Measurements from ENCODE around the gene SLC6A17.

The SLC6A17 gene

DNA sequence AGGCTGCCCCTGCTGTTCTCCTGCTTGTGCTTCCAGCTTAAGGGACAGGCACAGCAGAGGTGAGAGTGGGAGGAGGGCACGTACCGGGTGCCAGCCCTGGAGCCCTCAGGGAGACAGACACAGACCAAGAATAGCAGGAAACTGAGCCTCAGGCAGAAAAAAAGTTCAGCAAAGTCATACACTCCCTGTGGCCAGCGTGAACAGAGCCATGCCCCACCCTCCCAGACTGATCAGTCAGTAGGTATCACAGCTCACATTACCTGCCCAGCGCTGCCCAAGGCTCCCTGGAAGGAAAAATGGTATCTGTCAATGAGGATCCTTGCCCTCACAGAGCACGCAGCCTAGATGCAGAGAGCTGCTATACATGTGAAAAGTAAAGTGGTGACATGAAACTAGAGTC lies 36.7 kb upstream of the SLC6A17 start (continued):
- TF ChIP-seq, protein P1, sequence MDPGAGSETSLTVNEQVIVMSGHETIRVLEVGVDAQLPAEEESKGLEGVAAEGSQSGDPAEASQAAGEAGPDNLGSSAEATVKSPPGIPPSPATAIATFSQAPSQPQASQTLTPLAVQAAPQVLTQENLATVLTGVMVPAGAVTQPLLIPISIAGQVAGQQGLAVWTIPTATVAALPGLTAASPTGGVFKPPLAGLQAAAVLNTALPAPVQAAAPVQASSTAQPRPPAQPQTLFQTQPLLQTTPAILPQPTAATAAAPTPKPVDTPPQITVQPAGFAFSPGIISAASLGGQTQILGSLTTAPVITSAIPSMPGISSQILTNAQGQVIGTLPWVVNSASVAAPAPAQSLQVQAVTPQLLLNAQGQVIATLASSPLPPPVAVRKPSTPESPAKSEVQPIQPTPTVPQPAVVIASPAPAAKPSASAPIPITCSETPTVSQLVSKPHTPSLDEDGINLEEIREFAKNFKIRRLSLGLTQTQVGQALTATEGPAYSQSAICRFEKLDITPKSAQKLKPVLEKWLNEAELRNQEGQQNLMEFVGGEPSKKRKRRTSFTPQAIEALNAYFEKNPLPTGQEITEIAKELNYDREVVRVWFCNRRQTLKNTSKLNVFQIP (CRISPR knock-in tag; IDR thresholded peaks at IDR 0.05; ENCODE audit: borderline replicate concordance, low read depth): no peak

DNA sequence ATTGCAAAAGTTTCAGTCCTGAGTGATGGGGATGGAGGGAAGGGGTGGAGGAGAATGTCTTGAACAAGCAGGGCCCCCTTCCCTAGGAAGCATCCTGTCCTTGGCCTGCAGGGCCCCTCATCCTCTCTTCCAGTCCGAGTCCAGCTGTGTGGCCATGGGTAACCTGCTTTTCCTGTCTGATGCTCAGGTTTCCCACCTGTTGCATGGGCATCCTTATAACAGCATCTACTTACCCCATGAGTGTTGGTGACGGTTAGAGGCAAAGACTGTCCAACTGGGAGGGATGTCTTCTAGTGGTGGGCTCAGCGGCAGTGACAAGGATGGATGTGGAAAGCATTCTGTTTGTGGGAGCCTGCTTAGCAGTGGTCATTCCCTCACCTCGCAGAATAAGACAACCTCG lies 36.1 kb upstream of the SLC6A17 start:
- no peak for ATAC-seq
- TF ChIP-seq, protein P2, sequence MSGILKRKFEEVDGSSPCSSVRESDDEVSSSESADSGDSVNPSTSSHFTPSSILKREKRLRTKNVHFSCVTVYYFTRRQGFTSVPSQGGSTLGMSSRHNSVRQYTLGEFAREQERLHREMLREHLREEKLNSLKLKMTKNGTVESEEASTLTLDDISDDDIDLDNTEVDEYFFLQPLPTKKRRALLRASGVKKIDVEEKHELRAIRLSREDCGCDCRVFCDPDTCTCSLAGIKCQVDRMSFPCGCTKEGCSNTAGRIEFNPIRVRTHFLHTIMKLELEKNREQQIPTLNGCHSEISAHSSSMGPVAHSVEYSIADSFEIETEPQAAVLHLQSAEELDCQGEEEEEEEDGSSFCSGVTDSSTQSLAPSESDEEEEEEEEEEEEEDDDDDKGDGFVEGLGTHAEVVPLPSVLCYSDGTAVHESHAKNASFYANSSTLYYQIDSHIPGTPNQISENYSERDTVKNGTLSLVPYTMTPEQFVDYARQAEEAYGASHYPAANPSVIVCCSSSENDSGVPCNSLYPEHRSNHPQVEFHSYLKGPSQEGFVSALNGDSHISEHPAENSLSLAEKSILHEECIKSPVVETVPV (CRISPR knock-in tag; IDR thresholded peaks at IDR 0.05): no peak
- no peak for TF ChIP-seq OSR1 (CRISPR knock-in tag; IDR thresholded peaks at IDR 0.05)
- TF ChIP-seq, protein P3, sequence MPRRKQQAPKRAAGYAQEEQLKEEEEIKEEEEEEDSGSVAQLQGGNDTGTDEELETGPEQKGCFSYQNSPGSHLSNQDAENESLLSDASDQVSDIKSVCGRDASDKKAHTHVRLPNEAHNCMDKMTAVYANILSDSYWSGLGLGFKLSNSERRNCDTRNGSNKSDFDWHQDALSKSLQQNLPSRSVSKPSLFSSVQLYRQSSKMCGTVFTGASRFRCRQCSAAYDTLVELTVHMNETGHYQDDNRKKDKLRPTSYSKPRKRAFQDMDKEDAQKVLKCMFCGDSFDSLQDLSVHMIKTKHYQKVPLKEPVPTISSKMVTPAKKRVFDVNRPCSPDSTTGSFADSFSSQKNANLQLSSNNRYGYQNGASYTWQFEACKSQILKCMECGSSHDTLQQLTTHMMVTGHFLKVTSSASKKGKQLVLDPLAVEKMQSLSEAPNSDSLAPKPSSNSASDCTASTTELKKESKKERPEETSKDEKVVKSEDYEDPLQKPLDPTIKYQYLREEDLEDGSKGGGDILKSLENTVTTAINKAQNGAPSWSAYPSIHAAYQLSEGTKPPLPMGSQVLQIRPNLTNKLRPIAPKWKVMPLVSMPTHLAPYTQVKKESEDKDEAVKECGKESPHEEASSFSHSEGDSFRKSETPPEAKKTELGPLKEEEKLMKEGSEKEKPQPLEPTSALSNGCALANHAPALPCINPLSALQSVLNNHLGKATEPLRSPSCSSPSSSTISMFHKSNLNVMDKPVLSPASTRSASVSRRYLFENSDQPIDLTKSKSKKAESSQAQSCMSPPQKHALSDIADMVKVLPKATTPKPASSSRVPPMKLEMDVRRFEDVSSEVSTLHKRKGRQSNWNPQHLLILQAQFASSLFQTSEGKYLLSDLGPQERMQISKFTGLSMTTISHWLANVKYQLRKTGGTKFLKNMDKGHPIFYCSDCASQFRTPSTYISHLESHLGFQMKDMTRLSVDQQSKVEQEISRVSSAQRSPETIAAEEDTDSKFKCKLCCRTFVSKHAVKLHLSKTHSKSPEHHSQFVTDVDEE (CRISPR knock-in tag; IDR thresholded peaks at IDR 0.05): no peak
- TF ChIP-seq, protein P1 (CRISPR knock-in tag; IDR thresholded peaks at IDR 0.05; ENCODE audit: borderline replicate concordance, low read depth): no peak
- TF ChIP-seq ZFP30 (CRISPR knock-in tag; IDR thresholded peaks at IDR 0.05): no peak
- TF ChIP-seq PPARA (CRISPR knock-in tag; IDR thresholded peaks at IDR 0.05; ENCODE audit: borderline replicate concordance): no peak
- no peak for TF ChIP-seq ESRRG (CRISPR knock-in tag; IDR thresholded peaks at IDR 0.05)
- no peak for TF ChIP-seq GLIS3 (CRISPR knock-in tag; IDR thresholded peaks at IDR 0.05)
- no peak for TF ChIP-seq ISL1 (CRISPR knock-in tag; IDR thresholded peaks at IDR 0.05)
- TF ChIP-seq ZNF8 (CRISPR knock-in tag; IDR thresholded peaks at IDR 0.05): no peak
- no peak for TF ChIP-seq ZFP3 (CRISPR knock-in tag; IDR thresholded peaks at IDR 0.05)
- no peak for TF ChIP-seq ARNTL (CRISPR knock-in tag; IDR thresholded peaks at IDR 0.05; ENCODE audit: borderline replicate concordance, low read depth)
- no peak for TF ChIP-seq ZNF70 (CRISPR knock-in tag; IDR thresholded peaks at IDR 0.05)
- TF ChIP-seq, protein P4, sequence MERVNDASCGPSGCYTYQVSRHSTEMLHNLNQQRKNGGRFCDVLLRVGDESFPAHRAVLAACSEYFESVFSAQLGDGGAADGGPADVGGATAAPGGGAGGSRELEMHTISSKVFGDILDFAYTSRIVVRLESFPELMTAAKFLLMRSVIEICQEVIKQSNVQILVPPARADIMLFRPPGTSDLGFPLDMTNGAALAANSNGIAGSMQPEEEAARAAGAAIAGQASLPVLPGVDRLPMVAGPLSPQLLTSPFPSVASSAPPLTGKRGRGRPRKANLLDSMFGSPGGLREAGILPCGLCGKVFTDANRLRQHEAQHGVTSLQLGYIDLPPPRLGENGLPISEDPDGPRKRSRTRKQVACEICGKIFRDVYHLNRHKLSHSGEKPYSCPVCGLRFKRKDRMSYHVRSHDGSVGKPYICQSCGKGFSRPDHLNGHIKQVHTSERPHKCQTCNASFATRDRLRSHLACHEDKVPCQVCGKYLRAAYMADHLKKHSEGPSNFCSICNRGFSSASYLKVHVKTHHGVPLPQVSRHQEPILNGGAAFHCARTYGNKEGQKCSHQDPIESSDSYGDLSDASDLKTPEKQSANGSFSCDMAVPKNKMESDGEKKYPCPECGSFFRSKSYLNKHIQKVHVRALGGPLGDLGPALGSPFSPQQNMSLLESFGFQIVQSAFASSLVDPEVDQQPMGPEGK (CRISPR knock-in tag; IDR thresholded peaks at IDR 0.05; ENCODE audit: borderline replicate concordance): no peak
- no peak for TF ChIP-seq RARB (CRISPR knock-in tag; IDR thresholded peaks at IDR 0.05)
- no peak for TF ChIP-seq ZC3H10 (CRISPR knock-in tag; IDR thresholded peaks at IDR 0.05)
- no peak for TF ChIP-seq ZNF565 (CRISPR knock-in tag; conservative IDR thresholded peaks at IDR 0.05; ENCODE audit: low read depth)
- no peak for TF ChIP-seq TOX (CRISPR knock-in tag; IDR thresholded peaks at IDR 0.05; ENCODE audit: borderline replicate concordance)

DNA sequence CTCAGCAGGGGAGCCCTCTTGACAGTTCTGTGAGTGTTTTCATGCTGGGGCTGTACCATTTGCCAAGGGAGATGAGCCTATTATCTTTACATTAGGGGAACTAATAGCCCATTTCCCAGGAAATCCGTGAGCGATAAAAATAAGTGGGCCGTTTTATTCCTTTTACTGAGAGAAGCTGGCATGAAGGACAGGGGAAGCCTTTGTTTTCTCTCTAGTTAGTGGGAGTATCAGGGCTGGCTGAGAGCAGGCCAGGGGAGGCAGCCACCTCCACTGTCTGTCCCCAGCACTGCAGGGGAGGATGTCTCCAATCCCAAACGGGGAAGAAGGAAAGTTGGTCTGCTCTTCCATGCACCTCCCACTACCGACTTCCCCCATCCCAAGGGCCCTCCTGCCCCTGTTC lies 35.5 kb upstream of the SLC6A17 start:
- TF ChIP-seq CSDC2 (CRISPR knock-in tag; IDR thresholded peaks at IDR 0.05) (no peak), ZFP30 (CRISPR knock-in tag; IDR thresholded peaks at IDR 0.05) (no peak), ZNF70 (CRISPR knock-in tag; IDR thresholded peaks at IDR 0.05) (no peak), PPARA (CRISPR knock-in tag; IDR thresholded peaks at IDR 0.05; ENCODE audit: borderline replicate concordance) (no peak), ZNF8 (CRISPR knock-in tag; IDR thresholded peaks at IDR 0.05) (no peak), GLIS3 (CRISPR knock-in tag; IDR thresholded peaks at IDR 0.05) (no peak)
- TF ChIP-seq, protein P3 (CRISPR knock-in tag; IDR thresholded peaks at IDR 0.05): no peak

More for the DNA sequence above, 35.5 kb upstream of the SLC6A17 start:
- ATAC-seq: no peak
